NT2/D1 (cell line): Measurements from ENCODE around the gene EHF.

Experiments
- DNase-seq: peaks from one replicate; pipeline ENCODE4 v3.0.0-alpha.2; 2011; ENCODE audit warnings: low read depth, low spot score
- H3K27me3 ChIP-seq: 2 replicates; pipeline ENCODE4 v1.6.0; 2011; ENCODE audit warnings: mild to moderate bottlenecking; ENCODE audit not compliant: insufficient read length, insufficient read depth
- H3K36me3 ChIP-seq: 2 replicates; pipeline ENCODE4 v1.6.1; 2011; ENCODE audit warnings: mild to moderate bottlenecking, low read length, mixed read lengths; ENCODE audit not compliant: insufficient read depth, insufficient read length
- H3K4me1 ChIP-seq: 2 replicates; pipeline ENCODE4 v1.5.1; 2011; ENCODE audit not compliant: insufficient read depth, insufficient read length
- H3K4me3 ChIP-seq: 2 replicates; pipeline ENCODE4 v1.5.1; 2011; ENCODE audit warnings: low read depth; ENCODE audit not compliant: insufficient read length
- H3K9ac ChIP-seq: 2 replicates; pipeline ENCODE4 v1.6.0; 2011; ENCODE audit warnings: low read depth; ENCODE audit not compliant: insufficient read length
- H3K9me3 ChIP-seq: 2 replicates; pipeline ENCODE4 v1.5.1; 2011; ENCODE audit warnings: mild to moderate bottlenecking, low read length; ENCODE audit not compliant: insufficient read depth
- SUZ12 ChIP-seq: IDR thresholded peaks from 2 replicates; pipeline ENCODE4 v1.6.1; 2011; ENCODE audit not compliant: insufficient read length, insufficient read depth; ENCODE audit errors: extremely low read depth
- YY1 ChIP-seq: IDR thresholded peaks from 2 replicates; pipeline ENCODE4 v1.6.1; 2011; ENCODE audit not compliant: insufficient read length, insufficient read depth
- ZNF274 ChIP-seq: IDR thresholded peaks from 2 replicates; pipeline ENCODE4 v1.6.1; 2011; ENCODE audit warnings: mild to moderate bottlenecking, low read depth, low read length

EHF gene

GRCh38 chr11:34669458-34669857, 48.6 kb downstream of the EHF start:
- no peak for TF ChIP-seq ZNF274
- TF ChIP-seq YY1 = no peak
- no peak for TF ChIP-seq SUZ12
- Histone ChIP-seq H3K4me3 (no peak overlapping the region), H3K9me3 (no peaks in the 10 kb centered on the region), H3K27me3 (no peaks in the 10 kb centered on the region), H3K9ac (no peak overlapping the region), H3K36me3 (no peaks in the 10 kb centered on the region), H3K4me1 (no peaks in the 10 kb centered on the region)
- no peak for DNase-seq

- H3K27me3 ChIP-seq = no peaks in the 10 kb centered on the region
- no peak overlapping the region for H3K4me3 ChIP-seq
- H3K9ac ChIP-seq = no peak overlapping the region
- TF ChIP-seq SUZ12 (no peak), ZNF274 (no peak), YY1 (no peak)
- no peaks in the 10 kb centered on the region for H3K36me3 ChIP-seq
- H3K9me3 ChIP-seq = no peaks in the 10 kb centered on the region
- no peak for DNase-seq
- no peaks in the 10 kb centered on the region for H3K4me1 ChIP-seq
Measured at GRCh38 chr11:34671117-34671516, 50.2 kb downstream of the EHF start.

- Histone ChIP-seq H3K9ac (no peak overlapping the region), H3K27me3 (no peaks in the 10 kb centered on the region), H3K4me3 (no peak overlapping the region), H3K4me1 (no peaks in the 10 kb centered on the region), H3K36me3 (no peaks in the 10 kb centered on the region), H3K9me3 (no peaks in the 10 kb centered on the region)
- TF ChIP-seq SUZ12 (no peak), ZNF274 (no peak), YY1 (no peak)
- no peak for DNase-seq
Measured at GRCh38 chr11:34671946-34672345, 51.1 kb downstream of the EHF start.

GRCh38 chr11:34674038-34674437, 53.1 kb downstream of the EHF start:
- TF ChIP-seq ZNF274 (no peak), YY1 (no peak), SUZ12 (no peak)
- Histone ChIP-seq H3K9ac (no peak overlapping the region), H3K4me1 (no peaks in the 10 kb centered on the region), H3K9me3 (no peaks in the 10 kb centered on the region), H3K27me3 (no peaks in the 10 kb centered on the region), H3K36me3 (no peaks in the 10 kb centered on the region), H3K4me3 (no peak overlapping the region)
- no peak for DNase-seq

- Histone ChIP-seq H3K27me3 (no peaks in the 10 kb centered on the region), H3K36me3 (no peaks in the 10 kb centered on the region), H3K4me3 (no peak overlapping the region), H3K9me3 (no peaks in the 10 kb centered on the region), H3K4me1 (no peaks in the 10 kb centered on the region), H3K9ac (no peak overlapping the region)
- no peak for DNase-seq
- no peak for TF ChIP-seq YY1
- TF ChIP-seq SUZ12 = no peak
- no peak for TF ChIP-seq ZNF274
Measured at GRCh38 chr11:34676227-34676626, 55.3 kb downstream of the EHF start.

GRCh38 chr11:34679681-34680080, 58.8 kb downstream of the EHF start:
- H3K9ac ChIP-seq = no peak overlapping the region
- TF ChIP-seq SUZ12 (no peak), YY1 (no peak), ZNF274 (no peak)
- H3K4me1 ChIP-seq = no peaks in the 10 kb centered on the region

GRCh38 chr11:34680206-34680605, 59.3 kb downstream of the EHF start:
- H3K27me3 ChIP-seq = no peaks in the 10 kb centered on the region
- H3K36me3 ChIP-seq = no peaks in the 10 kb centered on the region
- no peak for DNase-seq
- H3K4me1 ChIP-seq = no peaks in the 10 kb centered on the region
- TF ChIP-seq ZNF274 (no peak), YY1 (no peak), SUZ12 (no peak)
- no peak overlapping the region for H3K9ac ChIP-seq
- no peaks in the 10 kb centered on the region for H3K9me3 ChIP-seq
- no peak overlapping the region for H3K4me3 ChIP-seq

More at GRCh38 chr11:34679681-34680080, 58.8 kb downstream of the EHF start:
- no peak for DNase-seq
- Histone ChIP-seq H3K9me3 (no peaks in the 10 kb centered on the region), H3K27me3 (no peaks in the 10 kb centered on the region), H3K36me3 (no peaks in the 10 kb centered on the region), H3K4me3 (no peak overlapping the region)
